Measurements from ENCODE around the gene ANKRD44. TPM values are rescaled to one million over a fixed set of nuclear protein-coding genes. Genes with fewer than 3 reads are reported as not detected.

Gene ANKRD44
- total RNA-seq, 1 donor from 2014 or later, result 11.2 TPM

GRCh38 chr2:197248623-197249022 is 62.0 kb downstream of the ANKRD44 start:
- H3K9me3 Mint-ChIP-seq, result no peaks in the 10 kb centered on the region
- H3K27ac Mint-ChIP-seq (ENCODE audit: unreplicated experiment), result no peak overlapping the region
- no peaks in the 10 kb centered on the region for H3K27me3 Mint-ChIP-seq (ENCODE audit: low read depth)
- peaks cover 29% of the 10 kb centered on the region for H3K4me1 Mint-ChIP-seq
- H3K4me3 Mint-ChIP-seq, result no peak overlapping the region
- no peaks in the 10 kb centered on the region for H3K36me3 Mint-ChIP-seq (ENCODE audit: low read depth)
- DNase-seq (ENCODE audit: low read depth, low spot score), result no peak
- no peak for TF ChIP-seq CTCF (conservative IDR thresholded peaks at IDR 0.05)

GRCh38 chr2:197248001-197248401 is 62.6 kb downstream of the ANKRD44 start:
- Mint-ChIP-seq H3K36me3 (ENCODE audit: low read depth) (no peaks in the 10 kb centered on the region), H3K4me3 (no peak overlapping the region), H3K27me3 (ENCODE audit: low read depth) (no peaks in the 10 kb centered on the region), H3K27ac (ENCODE audit: unreplicated experiment) (no peak overlapping the region), H3K4me1 (peaks cover 30% of the 10 kb centered on the region), H3K9me3 (no peaks in the 10 kb centered on the region)
- no peak for DNase-seq (ENCODE audit: low read depth, low spot score)
- no peak for TF ChIP-seq CTCF (conservative IDR thresholded peaks at IDR 0.05)

- H3K4me1 Mint-ChIP-seq, result peaks cover 30% of the 10 kb centered on the region
- no peak for TF ChIP-seq CTCF (conservative IDR thresholded peaks at IDR 0.05)
These were observed 63.5 kb downstream of the ANKRD44 start for GRCh38 chr2:197247083-197247482.

GRCh38 chr2:197245829-197246804 is 64.5 kb downstream of the ANKRD44 start:
- no peaks in the 10 kb centered on the region for H3K27me3 Mint-ChIP-seq (ENCODE audit: low read depth)
- no peak for TF ChIP-seq CTCF (conservative IDR thresholded peaks at IDR 0.05)
- no peak overlapping the region for H3K27ac Mint-ChIP-seq (ENCODE audit: unreplicated experiment)
- peaks cover 23% of the 10 kb centered on the region for H3K4me1 Mint-ChIP-seq
- DNase-seq (ENCODE audit: low read depth, low spot score), result no peak
- H3K9me3 Mint-ChIP-seq, result no peaks in the 10 kb centered on the region
- H3K36me3 Mint-ChIP-seq (ENCODE audit: low read depth), result no peaks in the 10 kb centered on the region
- H3K4me3 Mint-ChIP-seq, result no peak overlapping the region

More at GRCh38 chr2:197247083-197247482, 63.5 kb downstream of the ANKRD44 start:
- Mint-ChIP-seq H3K9me3 (no peaks in the 10 kb centered on the region), H3K4me3 (no peak overlapping the region), H3K27ac (ENCODE audit: unreplicated experiment) (peak overlapping the region; percentile 13), H3K27me3 (ENCODE audit: low read depth) (no peaks in the 10 kb centered on the region), H3K36me3 (ENCODE audit: low read depth) (no peaks in the 10 kb centered on the region)
- no peak for DNase-seq (ENCODE audit: low read depth, low spot score)

GRCh38 chr2:197244349-197244748 is 66.2 kb downstream of the ANKRD44 start:
- no peak overlapping the region for H3K27ac Mint-ChIP-seq (ENCODE audit: unreplicated experiment)
- TF ChIP-seq CTCF (conservative IDR thresholded peaks at IDR 0.05), result no peak
- no peaks in the 10 kb centered on the region for H3K36me3 Mint-ChIP-seq (ENCODE audit: low read depth)
- DNase-seq (ENCODE audit: low read depth, low spot score), result no peak
- H3K4me3 Mint-ChIP-seq, result no peak overlapping the region
- no peaks in the 10 kb centered on the region for H3K9me3 Mint-ChIP-seq
- peaks cover 25% of the 10 kb centered on the region for H3K4me1 Mint-ChIP-seq
- no peaks in the 10 kb centered on the region for H3K27me3 Mint-ChIP-seq (ENCODE audit: low read depth)

Data from neural crest cell (in vitro differentiated cells).